SU-DHL-6 (cell line): Measurements from ENCODE around the gene CNOT4.

Experiments
- EZH2phosphoT487 ChIP-seq: fragments of 200-600 bp; sonication (generic), shearing (Covaris generic); conservative IDR thresholded peaks from 2 replicates; pipeline ENCODE4 v1.6.1; 2018; ENCODE audit warnings: mild to moderate bottlenecking, antibody characterized with exemption, low read length, moderate library complexity, mixed read lengths
- TF ChIP-seq, protein P1 (sequence below): fragments of 200-600 bp; sonication (generic); IDR thresholded peaks from one replicate; pipeline ENCODE4 v1.5.1; 2017; ENCODE audit warnings: antibody characterized with exemption, mild to moderate bottlenecking, low read length, moderate library complexity; ENCODE audit not compliant: insufficient read depth, poor library complexity, severe bottlenecking

DNA sequence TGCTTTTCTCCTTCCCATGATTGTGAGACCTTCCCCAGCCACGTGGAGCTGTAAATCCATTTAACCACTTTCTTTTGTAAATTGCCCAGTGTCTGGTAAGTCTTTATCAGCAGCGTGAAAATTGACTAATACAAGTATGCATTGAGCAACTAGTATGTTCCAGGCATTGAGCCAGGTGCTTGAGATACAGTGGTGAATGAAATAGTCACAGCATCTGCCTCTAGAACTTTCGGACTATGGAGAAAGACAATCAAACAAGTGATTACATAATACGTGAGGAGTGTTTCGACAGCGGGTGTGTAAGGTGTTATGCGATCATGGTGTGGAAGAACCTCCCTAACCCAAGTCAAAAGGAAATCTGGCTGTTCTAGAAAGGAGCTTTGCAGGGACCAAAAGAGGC is 26.2 kb upstream of the CNOT4 start:
- TF ChIP-seq, protein P1, sequence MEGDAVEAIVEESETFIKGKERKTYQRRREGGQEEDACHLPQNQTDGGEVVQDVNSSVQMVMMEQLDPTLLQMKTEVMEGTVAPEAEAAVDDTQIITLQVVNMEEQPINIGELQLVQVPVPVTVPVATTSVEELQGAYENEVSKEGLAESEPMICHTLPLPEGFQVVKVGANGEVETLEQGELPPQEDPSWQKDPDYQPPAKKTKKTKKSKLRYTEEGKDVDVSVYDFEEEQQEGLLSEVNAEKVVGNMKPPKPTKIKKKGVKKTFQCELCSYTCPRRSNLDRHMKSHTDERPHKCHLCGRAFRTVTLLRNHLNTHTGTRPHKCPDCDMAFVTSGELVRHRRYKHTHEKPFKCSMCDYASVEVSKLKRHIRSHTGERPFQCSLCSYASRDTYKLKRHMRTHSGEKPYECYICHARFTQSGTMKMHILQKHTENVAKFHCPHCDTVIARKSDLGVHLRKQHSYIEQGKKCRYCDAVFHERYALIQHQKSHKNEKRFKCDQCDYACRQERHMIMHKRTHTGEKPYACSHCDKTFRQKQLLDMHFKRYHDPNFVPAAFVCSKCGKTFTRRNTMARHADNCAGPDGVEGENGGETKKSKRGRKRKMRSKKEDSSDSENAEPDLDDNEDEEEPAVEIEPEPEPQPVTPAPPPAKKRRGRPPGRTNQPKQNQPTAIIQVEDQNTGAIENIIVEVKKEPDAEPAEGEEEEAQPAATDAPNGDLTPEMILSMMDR: no peak
- TF ChIP-seq EZH2phosphoT487: no peak
